ENCODE data around the gene DIP2C. TPM values are rescaled to one million over a fixed set of nuclear protein-coding genes. Genes with fewer than 3 reads are reported as not detected.

DIP2C gene
- total RNA-seq, 1 donor from 2014 or later, result 52.6 TPM

GRCh38 chr10:624312-624604, 65.2 kb downstream of the DIP2C start:
- Mint-ChIP-seq H3K36me3 (ENCODE audit: unreplicated experiment) (no peaks in the 10 kb centered on the region), H3K27ac (ENCODE audit: unreplicated experiment) (peak overlapping the region; percentile 64), H3K9me3 (ENCODE audit: unreplicated experiment) (peaks cover 12% of the 10 kb centered on the region), H3K4me1 (ENCODE audit: low read depth, unreplicated experiment) (peaks cover 66% of the 10 kb centered on the region), H3K27me3 (ENCODE audit: unreplicated experiment) (peaks cover 21% of the 10 kb centered on the region), H3K4me3 (ENCODE audit: unreplicated experiment) (no peak overlapping the region)
- TF ChIP-seq CTCF (IDR thresholded peaks at IDR 0.05; ENCODE audit: partially characterized antibody, unreplicated experiment), result no peak
- no peak for DNase-seq

- DNase-seq, result no peak
- H3K36me3 Mint-ChIP-seq (ENCODE audit: unreplicated experiment), result no peaks in the 10 kb centered on the region
- H3K27ac Mint-ChIP-seq (ENCODE audit: unreplicated experiment), result no peak overlapping the region
- no peak for TF ChIP-seq CTCF (IDR thresholded peaks at IDR 0.05; ENCODE audit: partially characterized antibody, unreplicated experiment)
- H3K4me3 Mint-ChIP-seq (ENCODE audit: unreplicated experiment), result no peak overlapping the region
- peaks cover 67% of the 10 kb centered on the region for H3K4me1 Mint-ChIP-seq (ENCODE audit: low read depth, unreplicated experiment)
- H3K27me3 Mint-ChIP-seq (ENCODE audit: unreplicated experiment), result peaks cover 24% of the 10 kb centered on the region
- peaks cover 12% of the 10 kb centered on the region for H3K9me3 Mint-ChIP-seq (ENCODE audit: unreplicated experiment)
Observed at GRCh38 chr10:623477-624311, 65.8 kb downstream of the DIP2C start.

- no peak for TF ChIP-seq CTCF (IDR thresholded peaks at IDR 0.05; ENCODE audit: partially characterized antibody, unreplicated experiment)
- no peak for DNase-seq
- H3K4me1 Mint-ChIP-seq (ENCODE audit: low read depth, unreplicated experiment), result peaks cover 71% of the 10 kb centered on the region
- peak overlapping the region; percentile 76 for H3K27ac Mint-ChIP-seq (ENCODE audit: unreplicated experiment)
- no peak overlapping the region for H3K4me3 Mint-ChIP-seq (ENCODE audit: unreplicated experiment)
- no peaks in the 10 kb centered on the region for H3K36me3 Mint-ChIP-seq (ENCODE audit: unreplicated experiment)
- peaks cover 12% of the 10 kb centered on the region for H3K9me3 Mint-ChIP-seq (ENCODE audit: unreplicated experiment)
- H3K27me3 Mint-ChIP-seq (ENCODE audit: unreplicated experiment), result peaks cover 27% of the 10 kb centered on the region
Observed at GRCh38 chr10:623014-623413, 66.5 kb downstream of the DIP2C start.

- H3K4me1 Mint-ChIP-seq (ENCODE audit: low read depth, unreplicated experiment), result peaks cover 74% of the 10 kb centered on the region
- peaks cover 30% of the 10 kb centered on the region for H3K27me3 Mint-ChIP-seq (ENCODE audit: unreplicated experiment)
- H3K36me3 Mint-ChIP-seq (ENCODE audit: unreplicated experiment), result no peaks in the 10 kb centered on the region
- H3K4me3 Mint-ChIP-seq (ENCODE audit: unreplicated experiment), result no peak overlapping the region
- no peak for DNase-seq
- peaks cover 14% of the 10 kb centered on the region for H3K9me3 Mint-ChIP-seq (ENCODE audit: unreplicated experiment)
- TF ChIP-seq CTCF (IDR thresholded peaks at IDR 0.05; ENCODE audit: partially characterized antibody, unreplicated experiment), result no peak
- H3K27ac Mint-ChIP-seq (ENCODE audit: unreplicated experiment), result peak overlapping the region; percentile 82
Observed at GRCh38 chr10:621981-622740, 67.3 kb downstream of the DIP2C start.

- Mint-ChIP-seq H3K4me1 (ENCODE audit: low read depth, unreplicated experiment) (peaks cover 74% of the 10 kb centered on the region), H3K27me3 (ENCODE audit: unreplicated experiment) (peaks cover 29% of the 10 kb centered on the region), H3K27ac (ENCODE audit: unreplicated experiment) (peak overlapping the region; percentile 82), H3K36me3 (ENCODE audit: unreplicated experiment) (no peaks in the 10 kb centered on the region), H3K9me3 (ENCODE audit: unreplicated experiment) (peaks cover 14% of the 10 kb centered on the region), H3K4me3 (ENCODE audit: unreplicated experiment) (peak overlapping the region; percentile 6)
- no peak for TF ChIP-seq CTCF (IDR thresholded peaks at IDR 0.05; ENCODE audit: partially characterized antibody, unreplicated experiment)
- no peak for DNase-seq
Observed at GRCh38 chr10:621513-621912, 68.0 kb downstream of the DIP2C start.

Measured in glutamatergic neuron (in vitro differentiated cells).